HepG2 (cell line): ENCODE data around the gene GALNT5.

Experiments used
- NR3C1 ChIP-seq: sonication (generic); formaldehyde crosslinking; IDR thresholded peaks from 2 replicates; pipeline ENCODE4 v1.4.0; 2020; ENCODE audit warnings: missing genetic modification reagents
- SIN3A ChIP-seq: IDR thresholded peaks from 2 replicates; pipeline ENCODE4 v1.6.1; 2011; ENCODE audit warnings: low read depth, mild to moderate bottlenecking, control low read depth, low read length, borderline replicate concordance
- YY1 ChIP-seq: IDR thresholded peaks from 2 replicates; pipeline ENCODE4 v1.6.1; 2011; ENCODE audit warnings: low read length, low read depth, moderate library complexity, mild to moderate bottlenecking; ENCODE audit not compliant: insufficient read depth, insufficient replicate concordance
- TF ChIP-seq, protein P1 (sequence below): sonication (generic); formaldehyde crosslinking; IDR thresholded peaks from 2 replicates; pipeline ENCODE4 v1.9.0; 2022; ENCODE audit warnings: low read depth, missing genetic modification reagents
- TF ChIP-seq, protein P2 (sequence below): sonication (generic); formaldehyde crosslinking; IDR thresholded peaks from 2 replicates; pipeline ENCODE4 v1.5.0; 2020; ENCODE audit warnings: mild to moderate bottlenecking, missing genetic modification reagents, moderate library complexity

GRCh38 chr2:157327200-157327599 lies 69.7 kb downstream of the GALNT5 start:
- TF ChIP-seq, protein P1, sequence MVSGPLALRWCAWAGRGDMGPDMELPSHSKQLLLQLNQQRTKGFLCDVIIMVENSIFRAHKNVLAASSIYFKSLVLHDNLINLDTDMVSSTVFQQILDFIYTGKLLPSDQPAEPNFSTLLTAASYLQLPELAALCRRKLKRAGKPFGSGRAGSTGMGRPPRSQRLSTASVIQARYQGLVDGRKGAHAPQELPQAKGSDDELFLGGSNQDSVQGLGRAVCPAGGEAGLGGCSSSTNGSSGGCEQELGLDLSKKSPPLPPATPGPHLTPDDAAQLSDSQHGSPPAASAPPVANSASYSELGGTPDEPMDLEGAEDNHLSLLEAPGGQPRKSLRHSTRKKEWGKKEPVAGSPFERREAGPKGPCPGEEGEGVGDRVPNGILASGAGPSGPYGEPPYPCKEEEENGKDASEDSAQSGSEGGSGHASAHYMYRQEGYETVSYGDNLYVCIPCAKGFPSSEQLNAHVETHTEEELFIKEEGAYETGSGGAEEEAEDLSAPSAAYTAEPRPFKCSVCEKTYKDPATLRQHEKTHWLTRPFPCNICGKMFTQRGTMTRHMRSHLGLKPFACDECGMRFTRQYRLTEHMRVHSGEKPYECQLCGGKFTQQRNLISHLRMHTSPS (CRISPR knock-in tag): no peak
- TF ChIP-seq YY1: no peak
- TF ChIP-seq SIN3A: no peak
- TF ChIP-seq, protein P2, sequence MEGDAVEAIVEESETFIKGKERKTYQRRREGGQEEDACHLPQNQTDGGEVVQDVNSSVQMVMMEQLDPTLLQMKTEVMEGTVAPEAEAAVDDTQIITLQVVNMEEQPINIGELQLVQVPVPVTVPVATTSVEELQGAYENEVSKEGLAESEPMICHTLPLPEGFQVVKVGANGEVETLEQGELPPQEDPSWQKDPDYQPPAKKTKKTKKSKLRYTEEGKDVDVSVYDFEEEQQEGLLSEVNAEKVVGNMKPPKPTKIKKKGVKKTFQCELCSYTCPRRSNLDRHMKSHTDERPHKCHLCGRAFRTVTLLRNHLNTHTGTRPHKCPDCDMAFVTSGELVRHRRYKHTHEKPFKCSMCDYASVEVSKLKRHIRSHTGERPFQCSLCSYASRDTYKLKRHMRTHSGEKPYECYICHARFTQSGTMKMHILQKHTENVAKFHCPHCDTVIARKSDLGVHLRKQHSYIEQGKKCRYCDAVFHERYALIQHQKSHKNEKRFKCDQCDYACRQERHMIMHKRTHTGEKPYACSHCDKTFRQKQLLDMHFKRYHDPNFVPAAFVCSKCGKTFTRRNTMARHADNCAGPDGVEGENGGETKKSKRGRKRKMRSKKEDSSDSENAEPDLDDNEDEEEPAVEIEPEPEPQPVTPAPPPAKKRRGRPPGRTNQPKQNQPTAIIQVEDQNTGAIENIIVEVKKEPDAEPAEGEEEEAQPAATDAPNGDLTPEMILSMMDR (CRISPR knock-in tag): no peak
- no peak for TF ChIP-seq NR3C1 (CRISPR knock-in tag)
